HG02938 (cell line): Measurements from ENCODE around the gene RALGAPA1.

ENCODE experiments used
- ATAC-seq: cut with Tn5 transposase; IDR thresholded peaks from one replicate; pipeline ENCODE4 v1.9.1; 2021; ENCODE audit warnings: mild to moderate bottlenecking, moderate library complexity; ENCODE audit not compliant: unreplicated experiment

The RALGAPA1 gene

GRCh38 chr14:35551081-35551480, 258.0 kb downstream of the RALGAPA1 start:
- no peak for ATAC-seq

GRCh38 chr14:35549551-35549950, 259.5 kb downstream of the RALGAPA1 start:
- no peak for ATAC-seq

GRCh38 chr14:35543006-35543405, 266.1 kb downstream of the RALGAPA1 start:
- no peak for ATAC-seq

- no peak for ATAC-seq
Observed at GRCh38 chr14:35539969-35540368, 269.1 kb downstream of the RALGAPA1 start.

GRCh38 chr14:35535483-35536112, 273.5 kb downstream of the RALGAPA1 start:
- no peak for ATAC-seq

- ATAC-seq: peak; percentile 68
Observed at GRCh38 chr14:35534873-35535482, 274.1 kb downstream of the RALGAPA1 start.

GRCh38 chr14:35534208-35534872, 274.8 kb downstream of the RALGAPA1 start:
- peak; percentile 6 for ATAC-seq

- ATAC-seq: peak; percentile 67
Observed at GRCh38 chr14:35533357-35534207, 275.5 kb downstream of the RALGAPA1 start, which contains the start of gene INSM2. INSM2 (plus strand) TSS chr14:35534164; CDS start chr14:35534253, 89 bp downstream.

- no peak for ATAC-seq
Observed at GRCh38 chr14:35532783-35533356, 276.2 kb downstream of the RALGAPA1 start.

- no peak for ATAC-seq
Observed at GRCh38 chr14:35531960-35532747, 276.9 kb downstream of the RALGAPA1 start.

- no peak for ATAC-seq
Observed at GRCh38 chr14:35526962-35527361, 282.1 kb downstream of the RALGAPA1 start.

- ATAC-seq: no peak
Observed at GRCh38 chr14:35525695-35526094, 283.4 kb downstream of the RALGAPA1 start.

- no peak for ATAC-seq
Observed at GRCh38 chr14:35519986-35520385, 289.1 kb downstream of the RALGAPA1 start.

- no peak for ATAC-seq
Observed at GRCh38 chr14:35515916-35516315, 293.2 kb downstream of the RALGAPA1 start.

- no peak for ATAC-seq
Observed at GRCh38 chr14:35512765-35513164, 296.3 kb downstream of the RALGAPA1 start.

- no peak for ATAC-seq
Observed at GRCh38 chr14:35509846-35510245, 299.2 kb downstream of the RALGAPA1 start.

GRCh38 chr14:35506927-35507326, 302.2 kb downstream of the RALGAPA1 start:
- no peak for ATAC-seq

- ATAC-seq: no peak
Observed at GRCh38 chr14:35506461-35506860, 302.6 kb downstream of the RALGAPA1 start.

- ATAC-seq: no peak
Observed at GRCh38 chr14:35504260-35504659, 304.8 kb downstream of the RALGAPA1 start.

- ATAC-seq: no peak
Observed at GRCh38 chr14:35503646-35504045, 305.4 kb downstream of the RALGAPA1 start.
